Thyroid gland (tissue), 4 donors: ENCODE data around the gene BSG.
"Not testable (repeated sequence)": the region's sequence is repeated elsewhere in the genome, so short reads cannot be mapped to it uniquely, and the experiment has no call there.

Experiments
- CTCF ChIP-seq, 6 experiments: fragments of 200-600 bp in 3 of 6; fragments of 450-650 bp in 3 of 6; sonication (generic) in 3 of 6; IDR thresholded peaks; one replicate each; pipeline ENCODE4 v1.5.1; 2016 to 2019; ENCODE audit warnings: antibody characterized with exemption in 6 of 6, mild to moderate bottlenecking in 2 of 6, inconsistent platforms in 1 of 6, moderate library complexity in 1 of 6
- POLR2A ChIP-seq, 2 donors: fragments of 450-650 bp; IDR thresholded peaks; one replicate each; pipeline ENCODE4 v1.6.1; 2017; ENCODE audit warnings: antibody characterized with exemption in 2 of 2, mild to moderate bottlenecking in 2 of 2, moderate library complexity in 1 of 2

- TF ChIP-seq CTCF, POLR2A (IDR thresholded peaks at IDR 0.05): not testable (repeated sequence)
Measured at GRCh38 chr19:605061-605971, 32.9 kb downstream of the BSG start.
